LNCAP (cell line): ENCODE measurements around the gene PLCB2.

Experiments
- CTCF ChIP-seq: fragments of 450-650 bp; IDR thresholded peaks from 2 replicates; pipeline ENCODE4 v1.5.1; 2017; ENCODE audit warnings: mild to moderate bottlenecking

Gene PLCB2

GRCh38 chr15:40256638-40257235, 51.0 kb downstream of the PLCB2 start:
- no peak for TF ChIP-seq CTCF

- no peak for TF ChIP-seq CTCF
Measured at GRCh38 chr15:40255033-40255432, 52.7 kb downstream of the PLCB2 start.

DNA sequence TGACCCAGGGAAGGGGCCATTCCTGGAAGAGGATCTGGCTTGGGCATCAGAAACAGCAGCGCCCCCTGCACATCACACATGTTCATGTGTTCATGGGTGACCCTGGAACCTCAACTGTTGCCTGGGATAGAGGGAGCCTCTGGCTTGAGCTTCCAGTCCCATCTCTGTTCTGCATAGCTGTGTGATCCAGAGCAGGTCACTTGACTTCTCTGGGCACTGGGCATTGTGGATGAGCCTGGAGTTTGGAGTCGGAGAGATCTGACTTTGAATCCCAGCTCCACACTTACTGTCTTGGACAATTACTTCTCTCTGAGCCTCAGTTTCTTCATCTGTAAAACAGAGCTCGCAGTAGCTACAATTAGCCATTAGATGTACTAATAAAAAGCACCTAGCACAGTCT, 53.3 kb downstream of the PLCB2 start:
- no peak for TF ChIP-seq CTCF

DNA sequence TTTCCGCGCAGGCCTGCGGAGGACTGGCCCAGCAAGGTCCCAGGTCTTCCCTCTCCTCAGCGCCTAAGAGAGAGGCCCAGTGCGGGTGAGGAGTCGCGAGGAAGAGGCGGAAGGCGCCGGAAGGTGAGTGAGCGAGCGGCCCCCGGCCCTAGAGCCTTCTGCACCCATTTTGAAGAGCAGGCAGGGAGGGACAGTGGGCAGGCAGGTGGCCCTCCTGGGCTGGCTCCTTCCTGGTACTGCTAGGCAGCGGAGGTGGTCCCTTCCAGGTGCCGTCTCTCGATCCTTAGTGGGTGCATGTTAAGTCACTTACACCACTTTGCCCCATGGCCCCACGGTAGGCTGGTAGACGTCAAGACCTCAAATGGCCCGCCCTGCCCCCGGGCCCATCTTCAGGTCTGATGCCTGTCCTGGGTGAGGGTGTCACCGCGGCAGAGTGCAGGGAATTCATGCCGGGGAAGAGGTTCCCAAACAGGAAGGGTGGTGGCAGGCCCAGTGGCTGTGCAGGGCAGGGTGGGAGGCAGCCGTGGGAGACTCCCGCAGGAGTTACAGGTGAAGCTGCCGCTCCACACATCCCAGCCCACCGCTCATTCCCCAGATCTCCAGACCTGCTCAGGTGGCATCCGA, 54.5 kb downstream of the PLCB2 start:
- TF ChIP-seq CTCF, result no peak

- no peak for TF ChIP-seq CTCF
Measured at GRCh38 chr15:40252438-40253166, 55.1 kb downstream of the PLCB2 start.

- TF ChIP-seq CTCF, result no peak
Measured at GRCh38 chr15:40252141-40252437, 55.6 kb downstream of the PLCB2 start.

GRCh38 chr15:40251486-40252140, 56.1 kb downstream of the PLCB2 start:
- TF ChIP-seq CTCF, result no peak
